NCI-H2196 (cell line): ENCODE data around the gene ICAM1.

Experiments used
- DNase-seq: peaks from one replicate; lab custom pipeline; 2025; ENCODE audit not compliant: unreplicated experiment; lab: John Stamatoyannopoulos, UW

The ICAM1 gene

GRCh38 chr19:10321417-10321797 lies 50.5 kb downstream of the ICAM1 start:
- DNase-seq: no peak

GRCh38 chr19:10321874-10322835 lies 51.2 kb downstream of the ICAM1 start:
- DNase-seq: no peak

- no peak for DNase-seq
Observed at GRCh38 chr19:10325732-10326131, 54.8 kb downstream of the ICAM1 start.

- no peak for DNase-seq
Observed at GRCh38 chr19:10327793-10328192, 56.9 kb downstream of the ICAM1 start.

GRCh38 chr19:10328558-10329429 lies 57.9 kb downstream of the ICAM1 start:
- DNase-seq: no peak

GRCh38 chr19:10329555-10329954 lies 58.6 kb downstream of the ICAM1 start:
- DNase-seq: no peak

- no peak for DNase-seq
Observed at GRCh38 chr19:10332158-10332964, 61.4 kb downstream of the ICAM1 start.

- peak; percentile 96 for DNase-seq
Observed at GRCh38 chr19:10332965-10333757, 62.2 kb downstream of the ICAM1 start, which contains the start of gene RAVER1. TSS of gene RAVER1 (minus strand) at chr19:10333529. CDS start at chr19:10333507, 22 bp downstream.

GRCh38 chr19:10333758-10334587 lies 63.1 kb downstream of the ICAM1 start:
- DNase-seq: peak; percentile 50

GRCh38 chr19:10334588-10335351 lies 63.9 kb downstream of the ICAM1 start:
- peak; percentile 89 for DNase-seq

GRCh38 chr19:10335352-10335985 lies 64.5 kb downstream of the ICAM1 start:
- no peak for DNase-seq
